GM19467 (cell line): ENCODE results near the gene KRTAP5-3.

Experiments
- ATAC-seq: cut with Tn5 transposase; IDR thresholded peaks from one replicate; pipeline ENCODE4 v1.9.1; 2021; ENCODE audit warnings: mild to moderate bottlenecking, moderate library complexity; ENCODE audit not compliant: unreplicated experiment

Gene KRTAP5-3

DNA sequence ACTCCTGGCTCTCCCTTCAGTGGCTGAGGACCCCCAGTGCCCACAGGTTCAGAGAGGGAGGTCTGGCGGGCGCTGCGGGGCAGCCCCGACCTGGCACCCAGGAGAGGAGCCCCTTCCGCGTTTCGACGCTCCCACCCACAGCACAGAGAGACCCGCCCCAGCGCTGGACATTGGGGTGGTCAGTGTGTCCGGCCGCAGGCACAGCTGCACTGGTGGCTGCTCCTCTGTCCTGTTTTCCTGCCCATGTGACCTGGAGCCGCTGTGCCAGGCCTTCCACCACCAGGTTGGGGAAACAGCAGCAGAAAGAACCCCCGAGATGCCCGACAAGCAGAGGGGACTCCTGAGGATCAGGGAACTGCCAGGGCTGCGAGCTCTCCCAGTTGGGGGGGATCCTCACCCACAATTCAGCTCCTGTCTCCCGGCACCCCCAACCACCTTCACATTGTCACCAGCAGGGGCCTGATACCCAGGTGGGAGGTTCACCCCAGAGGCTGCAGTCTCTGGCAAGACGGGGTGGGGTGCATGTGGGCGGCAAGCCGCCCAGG, 35.0 kb upstream of the KRTAP5-3 start:
- ATAC-seq = no peak

DNA sequence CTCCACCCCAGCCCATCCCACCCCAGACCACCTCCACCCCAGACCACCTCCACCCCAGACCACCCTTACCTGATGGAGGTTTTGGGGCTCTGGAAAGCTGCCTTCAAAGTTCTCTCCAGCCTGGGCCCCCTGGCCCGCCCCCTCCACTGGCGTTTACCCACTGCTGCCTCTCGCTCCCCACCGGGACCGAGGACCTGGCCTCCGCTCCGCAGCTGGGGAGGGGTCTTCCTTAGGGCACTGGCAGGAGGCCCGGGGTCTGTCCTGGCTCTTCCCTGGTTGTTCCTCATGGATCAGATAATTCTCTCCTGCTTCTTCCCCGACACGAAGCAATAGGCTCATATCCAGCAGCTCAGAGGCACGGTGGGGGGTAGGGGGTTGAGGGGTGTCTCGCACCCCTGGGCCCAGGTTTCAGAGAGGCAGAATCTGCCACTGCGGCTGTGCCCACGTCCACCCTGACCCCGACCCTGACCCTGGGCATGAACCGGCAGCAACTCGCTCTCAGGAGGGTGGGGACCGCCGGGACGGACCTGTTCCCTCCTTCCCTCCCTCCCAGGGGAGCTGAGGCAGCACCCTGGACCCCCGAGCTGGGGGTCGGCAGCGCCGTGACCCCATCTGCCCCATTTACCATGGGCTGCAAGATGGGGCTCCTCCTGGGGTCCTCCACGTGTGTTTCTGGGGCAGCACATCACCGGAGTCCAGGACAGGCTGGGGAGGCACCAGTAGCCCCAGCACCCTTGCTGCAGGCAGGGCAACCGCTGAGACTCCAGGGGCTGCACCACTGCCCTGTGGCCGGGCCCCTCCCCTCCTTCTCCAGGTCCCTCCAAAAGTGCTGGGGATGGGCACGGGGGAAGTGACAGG, 34.3 kb upstream of the KRTAP5-3 start:
- no peak for ATAC-seq

DNA sequence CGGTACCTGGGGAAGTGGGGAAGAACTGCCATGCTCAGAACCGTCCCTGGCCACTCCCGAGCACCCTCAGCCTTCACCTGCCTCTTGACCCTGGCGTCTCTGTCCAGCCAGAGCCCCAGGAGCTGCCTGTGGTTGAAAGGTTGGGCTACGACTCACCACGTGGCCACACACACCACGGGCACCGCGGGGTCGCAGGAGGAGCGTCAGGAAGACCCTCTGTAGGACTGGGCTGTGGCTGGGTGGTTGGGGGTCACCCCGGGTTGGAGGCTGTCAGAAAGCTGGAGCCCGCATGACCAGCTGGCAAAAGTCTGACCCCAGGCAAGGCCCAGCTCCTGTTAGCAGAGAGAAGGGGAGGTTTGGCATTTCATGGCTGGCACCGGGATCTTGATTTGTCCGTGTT, 32.8 kb upstream of the KRTAP5-3 start:
- no peak for ATAC-seq

DNA sequence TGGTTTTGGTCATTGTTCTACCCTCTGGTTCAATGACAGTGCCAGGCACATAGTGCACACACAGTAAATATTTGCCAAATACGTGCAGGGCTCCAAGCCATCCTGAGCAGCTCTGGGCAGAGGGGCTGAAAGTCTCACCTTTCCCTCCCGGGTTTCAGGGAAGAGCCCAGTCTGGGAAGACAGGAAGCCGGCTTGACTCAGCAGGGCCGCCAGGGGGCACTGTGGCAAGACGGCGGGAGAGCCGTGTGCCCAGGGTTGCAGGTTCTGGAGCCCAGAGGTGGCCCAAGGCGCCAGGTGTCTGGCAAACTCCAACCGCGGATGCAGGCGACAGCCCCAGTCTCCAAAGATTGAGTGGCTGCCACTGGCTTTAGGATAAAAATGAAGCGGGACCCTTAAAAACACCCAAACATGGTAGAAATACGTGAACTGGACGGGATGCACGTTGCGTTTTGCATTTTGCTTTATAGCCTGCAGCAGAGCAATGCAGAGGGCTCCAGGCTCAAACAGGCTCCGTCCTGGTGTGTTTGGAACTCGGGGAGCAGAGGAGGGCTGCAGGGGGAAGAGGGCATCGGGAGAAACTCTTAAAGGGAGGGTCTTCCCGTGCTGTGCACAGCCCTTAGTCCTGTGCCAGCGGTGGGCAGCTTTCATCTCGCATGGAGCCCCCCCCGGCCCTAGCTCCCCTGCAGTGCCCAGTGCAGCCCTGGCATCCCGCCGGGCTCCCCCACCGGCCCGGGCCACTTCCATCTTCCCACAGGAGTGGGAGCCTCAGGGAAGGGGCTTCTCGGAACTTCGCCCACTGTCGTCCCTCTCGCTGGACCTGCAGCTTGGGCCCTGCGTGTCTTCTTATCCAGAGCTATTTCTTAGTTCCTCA, 32.0 kb upstream of the KRTAP5-3 start:
- ATAC-seq = no peak

DNA sequence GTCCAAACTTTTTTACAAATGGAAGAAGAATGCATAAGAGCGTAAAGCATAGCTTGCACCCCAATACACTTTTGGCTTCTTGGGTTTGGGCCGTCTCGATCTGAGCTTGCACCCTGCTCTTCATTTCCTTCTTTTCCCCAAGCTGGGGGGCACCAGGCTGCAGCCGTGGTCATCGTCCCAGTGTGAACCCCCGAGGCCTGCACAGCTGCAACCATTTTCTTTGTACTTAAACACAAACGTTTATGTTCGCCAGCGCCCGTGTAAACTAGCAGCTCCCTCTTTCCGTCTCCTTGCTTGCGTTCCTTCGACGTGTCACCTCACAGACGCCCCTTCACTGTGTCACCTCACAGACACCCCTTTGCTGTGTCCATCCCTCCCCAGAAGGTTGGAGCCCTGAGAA, 31.4 kb upstream of the KRTAP5-3 start:
- ATAC-seq = no peak

GRCh38 chr11:1639102-1639620, 30.9 kb upstream of the KRTAP5-3 start:
- ATAC-seq = no peak

DNA sequence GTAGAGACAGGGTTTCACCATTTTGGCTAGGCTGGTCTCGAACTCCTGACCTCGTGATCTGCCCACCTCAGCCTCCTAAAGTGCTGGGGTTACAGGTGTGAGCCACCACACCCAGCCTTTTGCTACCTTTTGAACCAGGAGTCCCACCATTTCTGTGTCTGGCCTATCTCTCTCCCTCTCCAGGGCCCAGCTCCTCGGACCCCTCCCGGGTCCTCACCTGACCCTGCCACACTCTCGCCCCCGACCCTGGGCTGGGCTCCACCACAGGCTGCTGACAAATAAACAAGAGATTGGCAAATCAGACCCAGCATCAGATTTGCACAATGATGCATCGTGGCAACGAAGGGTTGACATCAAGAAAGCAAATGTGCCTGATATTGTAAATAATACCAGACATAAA, 30.1 kb upstream of the KRTAP5-3 start:
- no peak for ATAC-seq

DNA sequence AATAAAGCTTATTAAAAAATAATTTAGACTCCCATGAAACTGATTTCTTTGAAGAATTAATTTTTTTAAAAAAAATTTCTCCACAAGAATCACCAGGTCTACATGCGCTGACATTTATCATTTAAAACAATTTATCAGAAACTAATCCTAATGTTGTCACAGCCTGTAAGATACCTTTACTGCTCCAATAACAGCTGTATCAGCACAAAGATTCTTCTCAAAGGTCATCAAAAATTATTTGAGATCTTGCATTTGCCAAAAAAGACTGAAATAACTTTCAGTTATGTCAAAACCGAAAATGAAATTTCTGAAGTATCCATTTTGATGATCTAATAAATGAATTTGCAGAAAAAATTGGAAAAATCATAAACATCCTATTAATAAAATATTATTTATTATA, 29.4 kb upstream of the KRTAP5-3 start:
- no peak for ATAC-seq

DNA sequence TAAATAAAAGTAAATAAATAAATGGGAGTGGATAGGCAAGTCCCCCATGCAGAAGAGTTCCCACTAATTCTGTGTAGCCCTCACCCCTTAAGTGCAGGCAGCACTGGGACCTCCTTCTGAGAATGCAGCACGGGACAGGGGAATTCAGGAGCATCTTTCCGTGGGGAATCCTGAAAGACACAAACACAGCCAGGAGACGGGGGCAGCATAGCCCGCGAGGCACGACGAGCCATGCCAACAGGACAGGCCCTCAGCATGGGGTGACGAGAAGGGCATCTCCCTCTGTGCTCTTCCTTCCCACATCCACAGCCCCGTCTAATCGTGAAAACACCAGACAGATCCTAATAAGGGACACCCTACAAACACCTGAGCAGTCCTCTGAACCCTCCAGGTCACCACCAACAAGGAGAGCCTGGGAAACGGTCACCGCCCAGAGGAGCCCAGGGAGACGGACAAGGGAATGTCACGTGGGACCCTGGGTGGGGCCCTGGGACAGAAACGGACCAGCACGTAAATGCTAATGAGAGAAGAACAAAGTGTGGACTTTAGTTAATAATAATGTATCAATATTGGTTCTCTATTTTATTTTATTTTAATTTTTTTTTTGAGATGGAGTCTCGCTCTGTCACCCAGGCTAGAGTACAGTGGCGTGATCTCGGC, 28.2 kb upstream of the KRTAP5-3 start:
- no peak for ATAC-seq

DNA sequence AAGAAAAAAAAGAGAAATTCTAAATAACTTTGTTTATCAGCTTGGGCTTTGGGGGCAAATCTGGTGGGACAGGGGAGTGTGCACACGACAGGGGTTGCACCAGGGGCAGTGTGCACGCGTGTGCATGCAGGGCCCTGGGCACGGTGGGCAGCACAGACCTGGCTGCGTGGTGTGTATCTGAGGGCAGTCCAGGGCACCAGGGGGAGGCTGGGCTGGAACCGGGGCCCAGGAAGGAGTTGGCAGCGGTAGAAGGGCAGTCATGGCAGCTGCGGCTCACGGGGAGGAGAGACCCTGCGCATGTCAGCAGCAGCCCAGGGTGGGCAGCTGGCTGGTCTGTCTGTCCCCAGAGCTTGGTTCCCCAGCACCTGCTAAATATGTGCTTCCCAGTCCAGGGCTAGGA, 25.6 kb upstream of the KRTAP5-3 start:
- ATAC-seq = no peak

DNA sequence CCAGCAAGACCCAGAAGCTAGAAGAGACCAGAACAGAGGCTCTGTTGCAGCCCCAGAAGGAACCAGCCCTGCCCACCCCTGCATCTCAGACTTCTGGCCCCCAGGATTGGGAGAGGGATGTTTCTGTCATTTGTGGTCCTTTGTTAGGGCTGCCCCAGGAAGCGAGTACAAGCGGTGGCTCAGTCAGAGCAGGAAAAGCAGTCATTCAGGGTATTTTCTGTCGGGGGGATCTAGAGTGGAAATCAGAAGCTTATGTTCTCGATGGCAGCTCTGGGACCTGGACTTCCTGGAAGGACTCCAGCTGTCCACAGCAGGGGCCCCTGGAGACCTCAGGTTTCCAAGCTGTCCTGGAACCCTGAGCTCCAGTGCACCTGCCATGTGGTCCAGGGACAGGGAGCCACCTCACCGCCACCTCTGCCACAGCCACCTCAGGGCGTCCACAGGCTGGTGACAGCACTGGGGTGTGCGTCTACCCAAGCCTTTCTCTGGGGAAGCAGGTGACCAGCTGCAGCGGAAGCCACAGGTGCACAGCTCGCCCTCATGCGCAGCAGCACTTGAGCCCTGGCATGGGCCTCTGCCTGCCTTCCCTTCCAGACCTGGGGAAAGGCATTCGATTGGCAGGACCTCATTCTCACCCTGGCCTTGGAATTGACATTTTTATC, 23.9 kb upstream of the KRTAP5-3 start:
- no peak for ATAC-seq

DNA sequence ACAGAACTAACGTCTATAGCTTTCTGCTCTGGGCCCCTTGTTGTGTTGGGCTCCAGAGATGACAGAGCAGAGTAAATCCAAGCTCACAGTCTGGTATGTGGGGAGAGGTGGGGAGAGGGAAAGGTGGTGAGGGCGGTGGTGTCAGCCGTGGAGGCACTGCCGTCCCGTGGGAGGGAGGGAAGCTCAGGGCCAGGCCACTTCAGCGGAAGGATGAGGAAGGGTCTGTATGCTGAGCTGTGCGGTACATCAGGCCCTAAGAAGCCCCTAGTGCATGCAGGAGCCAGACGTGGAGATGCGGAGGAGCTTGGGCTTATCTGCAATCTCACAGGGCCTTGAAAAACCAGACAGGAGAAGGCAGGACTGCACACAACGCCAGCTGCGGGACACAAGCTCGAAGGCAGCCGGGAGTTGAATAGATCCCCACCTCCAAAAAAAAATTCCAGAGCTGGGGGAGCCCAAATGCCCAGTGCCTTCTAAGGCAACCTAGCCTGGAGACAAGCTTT, 22.9 kb upstream of the KRTAP5-3 start:
- ATAC-seq = no peak

DNA sequence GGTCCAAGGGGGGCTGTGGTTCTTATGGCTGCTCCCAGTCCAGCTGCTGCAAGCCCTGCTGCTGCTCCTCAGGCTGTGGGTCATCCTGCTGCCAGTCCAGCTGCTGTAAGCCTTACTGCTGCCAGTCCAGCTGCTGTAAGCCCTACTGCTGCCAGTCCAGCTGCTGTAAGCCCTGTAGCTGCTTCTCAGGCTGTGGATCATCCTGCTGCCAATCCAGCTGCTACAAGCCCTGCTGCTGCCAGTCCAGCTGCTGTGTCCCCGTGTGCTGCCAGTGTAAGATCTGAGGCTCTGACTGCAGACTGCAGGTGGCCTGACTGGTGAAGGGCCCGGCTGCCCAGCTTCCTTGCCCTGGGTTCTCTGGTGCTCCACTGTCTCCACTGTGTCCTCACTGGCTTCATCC, 22.0 kb upstream of the KRTAP5-3 start:
- no peak for ATAC-seq

DNA sequence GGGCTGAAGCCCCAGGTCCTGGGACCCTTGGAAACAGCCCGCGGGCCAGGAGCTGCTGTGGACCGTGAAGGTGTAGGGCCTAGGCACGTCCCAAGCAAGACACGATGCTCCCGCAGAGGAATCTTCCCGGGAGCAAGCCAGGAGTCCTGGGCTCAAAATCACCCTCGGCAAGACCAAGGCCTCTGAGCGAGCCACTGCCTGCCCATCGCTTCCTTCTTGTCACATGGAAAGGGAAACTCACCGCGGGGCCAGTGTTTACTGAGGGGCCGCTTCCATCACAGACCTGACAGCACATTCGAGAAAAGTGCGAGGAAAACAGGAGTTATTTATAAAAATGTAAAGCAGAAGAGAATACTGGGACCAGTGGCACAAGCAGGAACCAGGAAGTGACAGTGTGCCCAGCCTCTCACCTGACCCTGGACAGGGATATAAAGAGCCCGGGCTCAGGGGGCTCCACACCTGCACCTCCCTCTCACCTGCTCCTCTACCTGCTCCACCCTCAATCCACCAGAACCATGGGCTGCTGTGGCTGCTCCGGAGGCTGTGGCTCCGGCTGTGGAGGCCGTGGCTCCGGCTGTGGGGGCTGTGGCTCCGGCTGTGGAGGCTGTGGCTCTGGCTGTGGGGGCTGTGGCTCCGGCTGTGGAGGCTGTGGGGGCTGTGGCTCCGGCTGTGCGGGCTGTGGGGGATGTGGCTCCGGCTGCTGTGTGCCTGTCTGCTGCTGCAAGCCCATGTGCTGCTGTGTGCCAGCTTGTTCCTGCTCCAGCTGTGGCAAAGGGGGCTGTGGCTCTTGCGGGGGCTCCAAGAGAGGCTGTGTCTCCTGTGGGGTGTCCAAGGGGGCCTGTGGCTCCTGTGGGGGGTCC, 21.3 kb upstream of the KRTAP5-3 start, which contains the start of gene KRTAP5-5:
Gene KRTAP5-5 (plus strand): TSS at position 450 of the 860 bp plus-strand sequence. CDS start 66 bp downstream, at position 516.
- ATAC-seq = no peak

GRCh38 chr11:1628506-1629325, 20.5 kb upstream of the KRTAP5-3 start:
- ATAC-seq = no peak

GRCh38 chr11:1625541-1625940, 17.3 kb upstream of the KRTAP5-3 start:
- ATAC-seq = no peak

- no peak for ATAC-seq
Measured at GRCh38 chr11:1624621-1625020, 16.4 kb upstream of the KRTAP5-3 start.

DNA sequence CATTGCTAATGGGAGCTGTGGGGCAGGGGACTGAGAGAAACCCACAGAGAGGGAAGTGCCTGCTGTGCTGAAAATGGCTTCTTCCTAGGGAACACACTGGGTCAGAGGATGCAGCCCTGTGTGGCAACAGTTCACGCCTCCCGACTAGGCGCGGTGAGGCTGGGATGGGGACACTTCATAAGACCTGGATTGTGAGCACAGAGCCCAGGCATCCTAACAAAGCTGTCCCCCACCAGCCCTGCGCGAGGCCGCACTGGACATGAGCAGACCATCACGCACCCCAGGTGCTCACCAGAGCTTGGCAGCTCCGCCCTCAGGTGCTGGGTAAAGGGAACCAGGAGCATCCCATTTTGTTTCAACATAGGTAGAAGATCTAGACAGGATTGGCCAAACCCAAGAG, 15.5 kb upstream of the KRTAP5-3 start:
- no peak for ATAC-seq
